Measurements from ENCODE around the gene ASCL5.

DNA sequence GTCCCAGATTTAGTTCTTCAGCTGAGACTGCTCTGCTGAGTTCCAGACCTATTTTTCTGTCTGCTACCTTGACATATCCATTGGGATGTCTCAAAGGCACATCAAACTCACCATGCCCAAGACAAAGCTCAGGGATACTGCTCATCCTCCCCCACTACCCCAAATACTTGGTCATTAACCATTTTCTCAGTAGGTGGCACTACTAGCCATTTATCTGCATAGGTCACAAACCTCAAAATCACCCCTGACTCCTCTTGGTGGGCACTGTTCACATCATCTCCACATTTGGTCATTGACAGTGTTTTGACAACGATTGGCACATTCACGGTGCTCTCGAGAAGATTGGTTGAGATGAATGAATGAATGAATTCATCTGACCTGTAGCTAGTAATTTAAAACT is 46.8 kb downstream of the ASCL5 start:
- TF ChIP-seq, protein P1, sequence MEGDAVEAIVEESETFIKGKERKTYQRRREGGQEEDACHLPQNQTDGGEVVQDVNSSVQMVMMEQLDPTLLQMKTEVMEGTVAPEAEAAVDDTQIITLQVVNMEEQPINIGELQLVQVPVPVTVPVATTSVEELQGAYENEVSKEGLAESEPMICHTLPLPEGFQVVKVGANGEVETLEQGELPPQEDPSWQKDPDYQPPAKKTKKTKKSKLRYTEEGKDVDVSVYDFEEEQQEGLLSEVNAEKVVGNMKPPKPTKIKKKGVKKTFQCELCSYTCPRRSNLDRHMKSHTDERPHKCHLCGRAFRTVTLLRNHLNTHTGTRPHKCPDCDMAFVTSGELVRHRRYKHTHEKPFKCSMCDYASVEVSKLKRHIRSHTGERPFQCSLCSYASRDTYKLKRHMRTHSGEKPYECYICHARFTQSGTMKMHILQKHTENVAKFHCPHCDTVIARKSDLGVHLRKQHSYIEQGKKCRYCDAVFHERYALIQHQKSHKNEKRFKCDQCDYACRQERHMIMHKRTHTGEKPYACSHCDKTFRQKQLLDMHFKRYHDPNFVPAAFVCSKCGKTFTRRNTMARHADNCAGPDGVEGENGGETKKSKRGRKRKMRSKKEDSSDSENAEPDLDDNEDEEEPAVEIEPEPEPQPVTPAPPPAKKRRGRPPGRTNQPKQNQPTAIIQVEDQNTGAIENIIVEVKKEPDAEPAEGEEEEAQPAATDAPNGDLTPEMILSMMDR (IDR thresholded peaks at IDR 0.05) = no peak
- no peak for TF ChIP-seq POLR2A (IDR thresholded peaks at IDR 0.05)
